GM19397 (cell line): ENCODE measurements around the gene SRBD1.

ENCODE experiments used
- ATAC-seq: cut with Tn5 transposase; IDR thresholded peaks from one replicate; pipeline ENCODE4 v1.9.1; 2021; ENCODE audit warnings: mild to moderate bottlenecking, moderate library complexity; ENCODE audit not compliant: unreplicated experiment

Gene SRBD1

DNA sequence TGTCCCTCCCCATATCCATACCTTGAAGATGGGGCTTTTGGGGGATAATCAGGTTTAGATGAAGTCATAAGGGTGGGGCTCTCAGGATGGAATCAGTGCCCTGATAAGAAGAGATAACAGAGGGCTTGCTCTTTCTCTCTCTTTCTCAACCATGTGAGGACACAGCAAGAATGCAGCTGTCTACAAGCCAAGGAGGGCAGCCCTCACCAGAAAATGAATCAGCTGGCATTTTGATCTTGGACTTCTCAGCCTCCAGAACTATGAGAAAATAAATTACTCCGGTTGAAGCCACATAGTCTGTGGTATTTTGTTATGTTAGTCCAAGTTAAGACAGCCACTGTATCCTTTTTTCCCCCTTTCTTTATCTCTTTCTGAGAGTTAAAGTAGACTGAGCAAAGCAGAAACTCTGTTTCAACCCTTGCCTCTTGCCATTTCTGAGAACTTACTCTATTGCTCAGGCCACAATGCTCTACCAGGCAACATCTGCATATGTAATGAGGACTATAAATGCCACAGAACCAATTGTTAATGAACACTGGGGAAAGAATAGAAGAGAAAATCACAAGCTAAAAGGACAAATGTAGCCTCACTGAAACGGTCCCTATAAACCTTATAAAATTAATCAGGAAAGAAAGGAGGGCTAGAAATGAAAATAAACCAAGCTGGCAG is 56.9 kb downstream of the SRBD1 start:
- ATAC-seq: no peak

DNA sequence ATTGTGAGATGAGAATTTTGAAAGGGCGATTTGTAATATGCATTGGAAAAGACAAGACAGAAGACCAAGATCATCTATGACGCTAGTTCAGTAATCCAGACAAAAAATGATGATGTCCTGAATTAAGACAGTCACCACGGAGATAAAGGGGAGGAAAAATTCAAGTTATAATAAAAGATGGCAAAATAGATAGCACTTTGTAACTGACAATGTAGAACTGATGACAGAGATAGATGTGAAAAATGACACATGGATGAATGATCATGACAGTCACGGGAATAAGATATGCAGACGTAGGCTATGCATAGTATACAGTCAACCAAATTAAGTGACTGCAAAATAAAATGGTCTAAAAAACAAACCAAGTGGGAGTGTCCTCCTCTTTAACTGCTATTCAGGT is 59.2 kb downstream of the SRBD1 start:
- no peak for ATAC-seq

DNA sequence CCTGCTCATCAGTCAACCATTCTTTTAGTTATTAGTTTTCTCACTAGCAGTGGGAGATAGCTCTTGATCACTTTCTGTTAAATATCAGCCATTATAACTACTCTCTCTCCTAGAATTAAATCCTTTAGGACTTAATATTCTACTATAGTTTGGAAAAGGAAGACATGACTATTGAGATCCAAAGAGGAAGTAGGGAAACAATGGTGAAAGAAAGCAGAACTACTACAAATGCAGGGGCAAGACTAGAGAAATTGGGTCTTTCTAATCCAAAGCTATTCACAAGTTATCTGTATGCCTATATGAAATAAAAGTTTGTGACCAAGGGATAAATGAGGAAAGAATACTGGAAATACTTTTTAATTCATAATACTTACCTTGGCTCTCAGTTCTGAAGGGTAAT is 65.1 kb downstream of the SRBD1 start:
- no peak for ATAC-seq

DNA sequence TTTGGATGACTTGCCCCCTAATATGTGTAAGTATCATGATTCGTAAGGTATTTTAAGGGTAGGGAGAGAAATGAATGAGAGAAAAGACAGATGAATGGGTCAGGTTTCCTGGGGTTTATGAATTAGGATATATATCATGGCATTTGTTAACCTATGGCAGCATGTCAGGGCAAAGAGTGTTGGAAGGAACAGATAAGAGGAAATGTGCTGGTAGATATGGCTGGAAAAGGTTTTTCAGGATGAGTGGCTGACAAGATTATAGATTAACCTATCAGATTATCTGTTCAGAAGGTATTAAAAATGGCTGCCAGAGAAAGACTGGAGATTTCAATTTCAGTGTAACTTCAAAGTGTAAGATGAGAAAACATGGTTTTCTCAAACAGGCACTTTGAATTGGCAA is 67.8 kb downstream of the SRBD1 start:
- ATAC-seq: no peak

DNA sequence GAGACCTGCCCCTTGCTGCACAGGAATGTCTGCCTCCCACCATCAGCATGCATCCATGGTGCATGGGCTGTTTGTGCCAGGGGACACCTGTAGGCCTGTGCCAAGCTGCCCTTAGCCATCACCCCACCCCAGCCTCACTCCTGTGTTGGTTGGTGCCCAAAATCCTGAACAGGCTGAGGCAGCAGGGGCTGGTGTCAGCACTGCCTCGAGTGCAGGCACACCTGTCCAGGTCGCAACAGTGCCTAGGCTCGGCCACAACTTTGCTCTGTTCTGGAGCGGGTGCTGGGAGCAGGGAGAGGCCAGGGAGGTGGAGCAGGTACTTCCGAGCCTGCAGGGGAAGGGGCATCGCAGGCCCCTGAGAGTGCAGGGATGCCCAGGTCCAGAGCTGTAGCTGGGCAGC is 69.1 kb downstream of the SRBD1 start:
- no peak for ATAC-seq

DNA sequence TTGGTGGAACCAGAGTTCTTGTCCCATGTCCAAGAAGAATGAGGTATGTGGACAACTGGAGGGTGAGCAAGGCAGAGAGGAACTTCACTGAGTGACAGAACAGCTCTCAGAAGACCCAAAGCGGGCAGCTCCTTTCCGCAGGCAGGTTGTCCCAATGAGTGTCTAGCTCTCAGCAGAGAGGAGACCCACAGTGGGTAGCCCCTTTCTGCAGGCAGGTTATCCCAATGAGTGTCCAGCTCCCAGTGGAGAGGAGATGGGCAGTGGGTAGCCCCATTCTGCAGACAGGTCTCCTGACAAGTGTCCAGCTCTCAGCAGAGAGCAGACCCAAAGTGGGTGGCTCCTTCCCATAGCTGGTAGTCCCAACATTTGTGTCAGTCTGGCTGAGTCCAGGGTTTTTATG is 69.6 kb downstream of the SRBD1 start:
- ATAC-seq: no peak

DNA sequence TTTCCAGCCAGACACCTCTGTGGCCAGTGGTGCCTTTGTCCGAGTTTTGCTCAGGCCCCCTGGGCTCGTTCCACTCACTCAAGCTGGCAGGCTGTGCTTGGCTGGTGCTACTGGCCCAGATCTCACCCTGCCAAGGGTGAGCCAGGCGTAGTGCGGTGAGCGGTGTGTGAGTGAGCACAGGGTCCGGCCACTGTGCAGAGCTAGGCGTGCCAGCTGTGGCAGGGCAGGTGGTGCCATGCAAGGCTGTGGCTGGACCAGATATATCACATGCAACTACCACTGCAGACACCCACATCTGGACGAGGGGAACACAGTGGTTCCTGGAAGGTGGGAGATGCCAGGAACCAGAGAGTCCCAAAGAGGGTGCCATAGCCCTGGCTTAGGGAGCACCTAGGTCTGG is 70.1 kb downstream of the SRBD1 start:
- ATAC-seq: no peak

DNA sequence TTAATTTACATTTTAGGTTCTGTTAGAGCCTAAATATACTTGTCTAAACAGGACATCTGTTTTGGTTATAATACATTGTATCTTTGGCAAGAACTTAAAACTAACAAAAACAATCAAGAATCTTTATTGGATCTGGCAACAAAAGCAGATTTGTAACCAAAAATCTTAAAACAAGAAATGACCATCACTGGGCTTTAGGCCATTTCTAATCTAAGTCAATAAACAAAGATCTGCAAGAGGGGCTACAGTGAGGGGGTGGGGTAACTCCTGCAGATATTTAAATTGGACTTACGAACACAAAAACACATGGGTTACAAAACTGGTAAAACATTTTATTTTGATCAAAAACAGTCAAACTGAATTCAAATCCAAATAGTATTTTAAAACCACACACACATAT is 77.3 kb downstream of the SRBD1 start:
- no peak for ATAC-seq

DNA sequence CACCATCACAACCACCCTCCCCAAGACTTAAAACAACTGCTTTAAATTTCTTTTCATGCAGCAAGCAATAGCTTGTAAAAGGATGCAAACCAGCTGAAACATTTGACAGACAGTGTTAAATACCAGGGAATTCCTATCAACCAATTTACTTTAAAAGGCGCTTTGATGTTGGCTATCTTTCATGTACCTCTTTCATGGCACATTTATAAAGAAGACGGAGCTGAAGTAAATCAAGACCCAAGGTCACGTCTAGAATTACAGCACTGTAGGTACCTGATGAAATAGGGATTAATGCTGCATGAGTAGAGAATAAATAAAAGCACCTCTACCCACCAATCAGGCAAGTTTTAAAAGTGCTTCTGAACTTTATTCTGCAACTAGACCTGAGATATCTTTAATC is 78.9 kb downstream of the SRBD1 start:
- no peak for ATAC-seq

DNA sequence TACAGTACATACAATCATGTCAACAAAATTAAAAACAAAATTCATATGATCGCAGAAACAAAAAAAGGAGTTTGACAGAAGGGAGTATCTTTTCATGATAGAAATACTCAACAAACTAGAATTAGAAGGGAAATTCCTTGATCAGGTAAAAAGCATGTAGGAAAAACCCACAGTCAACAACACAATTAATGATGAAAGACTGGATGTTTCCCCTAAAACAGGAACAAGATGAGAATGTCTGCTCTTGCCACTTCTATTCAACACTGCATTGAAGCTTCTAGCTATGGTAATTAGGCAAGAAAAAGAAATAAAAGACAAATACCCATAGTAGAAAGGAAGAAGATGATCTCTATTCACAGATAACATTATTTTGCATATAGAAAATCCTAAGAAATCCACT is 87.1 kb downstream of the SRBD1 start:
- no peak for ATAC-seq

DNA sequence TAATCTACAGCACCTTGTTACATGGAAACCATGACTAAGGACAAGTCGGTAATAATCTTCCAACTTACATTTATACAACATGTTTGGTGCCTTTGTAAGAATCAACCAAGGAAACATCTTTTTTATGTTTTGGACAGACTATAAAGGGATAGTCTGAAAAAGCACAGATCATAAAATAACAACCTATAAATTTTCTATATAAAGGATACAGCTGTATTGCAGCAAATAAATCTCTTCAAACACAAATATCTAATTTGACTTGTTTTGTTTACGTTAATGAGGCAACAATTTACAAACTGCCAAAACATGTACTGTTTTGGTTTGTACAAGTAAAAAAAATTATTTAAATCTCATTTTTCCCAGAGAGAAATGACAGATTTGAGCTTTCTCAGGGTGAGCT is 92.5 kb downstream of the SRBD1 start:
- no peak for ATAC-seq

DNA sequence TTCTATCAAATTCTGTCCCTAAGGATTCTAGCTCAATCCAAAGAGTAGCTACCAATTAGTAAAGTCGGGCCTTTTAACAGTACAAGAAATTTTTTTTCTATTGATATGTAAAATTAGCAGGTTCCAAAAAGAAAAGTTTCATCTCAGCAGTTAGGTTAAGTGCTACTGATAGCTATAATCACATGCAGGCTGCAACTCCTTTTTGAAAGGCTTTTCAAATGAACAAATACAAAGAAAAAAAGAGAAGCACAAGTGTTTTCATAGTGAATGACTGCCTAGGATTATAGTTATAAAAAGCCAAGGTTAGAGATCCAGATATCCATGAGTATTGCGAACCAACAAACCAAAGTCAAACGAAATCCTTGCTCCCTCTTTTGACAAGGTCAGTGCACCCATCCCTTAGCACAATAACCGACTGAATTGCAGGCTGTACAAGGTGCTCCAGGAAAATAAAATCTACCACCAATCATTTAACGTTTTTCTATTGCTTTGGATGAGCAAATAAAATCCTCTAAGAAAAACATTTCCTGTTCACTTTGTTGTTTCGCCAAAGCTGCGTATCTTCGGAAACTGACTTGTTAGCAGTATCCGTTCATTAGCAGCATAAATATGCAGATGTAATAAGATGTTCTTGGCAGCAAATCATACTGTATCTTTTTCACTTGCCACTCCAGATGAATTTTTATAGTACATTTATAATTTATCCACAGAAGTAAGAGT is 100.2 kb downstream of the SRBD1 start:
- no peak for ATAC-seq

DNA sequence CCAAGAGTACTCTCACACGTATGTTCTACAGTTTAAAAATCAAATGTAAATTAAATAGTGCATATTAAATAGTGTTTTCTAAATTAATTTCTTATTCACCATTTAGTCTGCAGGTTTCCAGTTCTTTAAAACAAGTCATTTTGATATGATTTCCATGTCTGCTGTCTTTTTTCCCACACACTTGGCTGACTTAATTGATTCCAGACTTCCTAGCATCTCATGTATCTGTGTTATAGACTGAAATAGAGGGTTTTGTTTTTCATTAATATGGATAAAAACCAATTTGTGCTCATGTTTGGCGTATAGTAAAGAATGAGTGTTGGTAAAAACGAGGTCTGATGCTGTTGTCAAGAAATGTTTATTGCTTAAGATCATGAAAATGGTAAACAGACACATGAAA is 104.3 kb downstream of the SRBD1 start:
- no peak for ATAC-seq

DNA sequence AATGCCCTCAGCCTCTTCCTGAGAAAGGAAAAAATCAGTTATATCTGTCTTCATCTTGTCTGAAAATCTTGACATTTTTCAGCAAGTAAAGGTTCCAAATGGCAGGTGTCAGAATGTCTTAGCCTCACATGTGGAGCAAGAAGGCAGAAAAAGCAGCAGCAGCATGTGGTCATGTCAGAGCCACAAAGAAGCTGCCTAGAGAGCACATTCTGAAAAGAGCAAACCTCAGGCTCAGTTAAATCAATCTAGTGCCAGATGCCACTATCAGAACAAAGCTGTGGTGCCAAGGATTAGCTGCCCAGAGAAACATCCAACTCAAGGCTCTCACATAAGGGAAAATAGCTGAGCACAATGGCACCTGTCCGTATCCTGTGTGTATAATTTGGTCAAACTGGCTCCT is 105.9 kb downstream of the SRBD1 start:
- ATAC-seq: no peak

DNA sequence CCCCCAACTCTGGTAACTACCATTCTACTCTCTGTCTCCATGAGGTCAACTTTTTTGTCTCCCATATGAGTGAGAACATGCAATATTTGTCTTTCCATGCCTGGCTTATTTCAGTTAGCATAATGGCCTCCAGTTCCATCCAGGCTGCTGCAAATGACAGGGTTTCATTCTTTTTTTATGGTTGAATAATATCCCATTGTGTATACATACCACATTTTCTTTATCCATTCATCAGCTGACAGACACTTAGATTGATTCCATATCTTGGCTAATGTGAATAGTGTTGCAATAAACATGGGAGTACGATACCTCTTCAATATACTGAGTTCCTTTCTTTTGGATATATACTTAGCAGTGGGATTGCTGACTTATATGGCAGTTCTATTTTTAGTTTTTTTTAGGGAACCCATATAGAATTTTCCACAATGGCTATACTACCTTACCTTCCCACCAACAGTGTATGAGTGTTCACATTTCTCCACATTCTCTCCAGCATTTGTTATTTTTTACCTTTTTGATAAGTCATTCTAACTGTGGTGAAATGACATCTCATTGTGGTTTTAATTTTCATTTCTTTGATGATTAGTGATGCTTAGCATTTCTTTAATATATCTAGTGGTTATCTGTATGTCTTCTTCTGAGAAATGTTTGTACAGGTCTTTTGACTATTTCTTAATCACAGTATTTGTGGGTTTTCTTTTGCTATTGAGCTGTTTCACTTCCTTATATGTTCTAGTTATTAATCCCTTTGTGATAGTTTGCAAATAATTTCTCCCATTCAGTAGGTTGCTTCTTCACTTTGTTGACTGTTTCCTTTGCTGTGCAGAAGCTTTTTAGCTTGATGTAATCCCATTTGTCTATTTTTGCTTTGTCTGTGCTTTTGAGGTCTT is 112.2 kb downstream of the SRBD1 start:
- ATAC-seq: no peak

DNA sequence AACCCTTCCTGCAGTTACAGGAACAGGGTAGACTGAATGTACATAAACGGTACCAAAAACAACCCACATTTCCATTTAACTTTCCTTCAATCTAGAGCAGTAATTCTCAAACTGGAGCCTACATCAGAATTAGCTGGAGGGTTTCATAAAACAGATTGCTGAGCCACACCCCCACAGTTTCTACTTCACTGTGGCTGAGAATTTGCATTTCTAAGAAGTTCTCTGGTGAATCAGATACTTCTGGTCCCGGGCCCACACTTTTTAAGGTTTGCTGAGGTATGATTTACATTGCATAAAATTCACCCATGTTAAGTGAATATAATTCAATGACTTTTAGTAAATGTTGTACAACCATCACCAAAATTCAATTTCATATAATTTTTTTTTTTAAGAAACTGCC is 113.7 kb downstream of the SRBD1 start:
- no peak for ATAC-seq

DNA sequence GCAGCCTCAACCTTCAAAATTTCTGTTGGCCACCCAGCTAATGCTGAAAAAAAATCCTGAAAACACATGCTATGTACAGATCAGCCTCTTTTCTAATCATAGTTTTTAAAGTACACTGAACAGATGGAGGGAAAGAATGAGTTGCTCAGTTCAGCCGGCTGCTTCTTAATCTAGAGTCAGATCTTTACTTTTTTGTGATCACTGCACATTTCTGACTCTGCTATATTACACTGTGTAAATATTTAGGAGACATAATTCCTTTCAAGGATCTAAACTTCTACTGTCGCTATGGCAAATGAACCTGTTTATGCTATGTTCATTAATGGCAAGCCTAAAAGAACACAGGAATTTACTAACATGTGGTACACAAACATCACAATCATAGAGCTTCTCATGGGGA is 114.2 kb downstream of the SRBD1 start:
- ATAC-seq: no peak

DNA sequence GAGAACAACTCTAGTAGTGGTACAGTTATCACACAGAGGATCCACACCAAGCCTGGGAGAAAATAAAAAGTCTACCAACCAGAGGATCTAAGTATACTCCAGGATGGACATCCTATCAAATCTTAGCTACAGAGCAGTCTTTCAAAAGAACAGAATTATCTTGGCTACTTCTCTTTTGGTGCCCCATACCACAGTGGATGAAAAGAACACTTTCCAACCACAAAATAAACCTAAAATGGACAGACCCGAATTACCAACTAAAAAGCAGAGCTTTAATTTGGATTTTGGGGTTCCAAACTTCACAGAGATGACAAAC is 116.1 kb downstream of the SRBD1 start:
- ATAC-seq: no peak

DNA sequence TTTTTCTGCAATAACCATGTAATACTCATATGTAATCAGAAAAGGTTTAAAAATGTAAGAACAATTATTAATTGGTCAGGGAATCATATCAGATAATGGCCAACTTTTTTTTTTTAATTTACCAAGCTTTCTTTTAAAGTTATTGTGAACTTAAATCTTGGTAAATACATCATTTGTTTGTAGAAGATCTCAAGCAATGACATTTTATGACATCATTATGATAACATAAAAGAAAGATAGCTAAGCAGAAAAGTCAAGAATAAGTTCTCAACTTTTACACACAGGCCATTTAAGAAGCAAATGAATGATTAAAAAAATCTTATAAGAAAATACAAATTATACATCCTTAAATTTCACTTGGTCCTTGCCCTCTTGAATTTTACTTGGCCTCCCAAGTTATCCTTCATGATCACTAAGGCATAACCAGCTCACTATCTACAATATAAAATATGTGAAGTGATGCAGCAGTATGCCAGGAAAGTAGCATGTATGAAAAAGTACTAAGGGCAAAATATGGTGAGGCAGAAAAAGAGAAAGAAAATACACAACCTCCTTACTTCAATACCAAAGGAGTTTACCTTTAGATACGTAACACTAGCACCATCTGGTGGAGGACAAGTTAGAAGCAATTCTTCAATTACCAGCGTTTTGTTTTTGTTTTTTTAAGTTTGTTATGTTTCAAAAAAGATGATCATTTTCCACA is 116.6 kb downstream of the SRBD1 start:
- no peak for ATAC-seq

DNA sequence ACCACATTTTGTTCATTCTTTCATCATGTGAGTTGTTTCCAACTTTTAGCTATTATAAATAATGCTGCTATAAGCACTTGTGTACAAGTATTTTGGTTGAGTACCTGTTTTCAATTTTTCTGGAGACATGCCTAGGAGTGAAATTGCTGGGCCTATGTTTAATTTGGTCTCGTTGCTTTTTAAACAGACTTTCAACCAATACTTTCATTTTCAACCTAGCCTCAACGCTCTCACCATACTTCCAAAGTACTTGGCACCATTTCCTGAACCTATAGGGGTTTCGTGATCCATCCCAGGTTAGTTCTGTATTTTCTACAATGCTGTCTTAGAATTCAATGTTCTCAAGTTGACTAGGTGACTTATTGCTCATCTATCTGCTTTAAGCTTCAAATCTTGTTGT is 126.1 kb downstream of the SRBD1 start:
- ATAC-seq: no peak

DNA sequence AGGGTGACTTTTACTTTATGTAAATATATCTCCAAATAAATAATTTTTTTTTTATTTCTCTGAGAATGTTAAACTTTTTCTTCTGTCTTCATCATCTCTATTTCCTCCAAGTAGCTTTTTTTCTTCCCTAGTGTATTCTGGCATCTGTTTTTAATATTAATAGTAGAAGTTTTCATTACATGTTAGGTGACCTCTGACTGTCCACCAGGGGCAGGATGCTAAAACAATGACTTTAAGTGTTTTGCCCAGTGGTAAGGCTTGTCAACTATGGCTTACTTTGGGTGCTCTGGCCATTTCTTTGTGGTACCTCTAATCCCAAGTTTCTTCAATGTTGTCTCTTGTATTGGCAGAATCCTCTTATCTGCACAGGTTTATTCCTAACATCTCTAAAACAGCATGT is 127.1 kb downstream of the SRBD1 start:
- no peak for ATAC-seq

DNA sequence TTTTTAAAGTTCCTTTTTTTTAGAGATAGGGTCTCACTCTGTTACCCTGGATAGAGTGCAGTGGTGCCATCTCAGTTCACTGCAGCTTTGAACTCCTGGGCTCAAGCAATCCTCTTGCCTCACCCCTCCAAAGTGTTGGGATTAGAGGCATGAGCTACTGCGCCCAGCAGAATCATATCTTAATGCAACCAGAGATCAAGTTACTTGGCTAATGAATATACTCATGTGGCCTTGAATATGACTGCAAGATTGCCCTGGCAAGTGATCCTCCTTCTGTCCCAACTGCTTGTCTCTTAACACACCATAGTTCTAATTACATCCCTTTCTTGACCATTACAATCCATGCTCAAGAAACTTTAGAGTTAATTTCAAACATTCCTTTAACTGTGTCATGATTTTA is 133.5 kb downstream of the SRBD1 start:
- ATAC-seq: no peak
